Brain microvascular endothelial cell (primary cell): Measurements from ENCODE around the gene IL2RA.

Source experiments
- DNase-seq: peaks from one replicate; pipeline ENCODE4 v3.0.0-alpha.2; 2020
- H3K27ac ChIP-seq: fragments of 250-450 bp; sonication (Bioruptor Pico); 2 replicates; pipeline ENCODE4 v1.5.1; 2020; ENCODE audit warnings: mild to moderate bottlenecking, moderate library complexity
- H3K27me3 ChIP-seq: fragments of 250-450 bp; sonication (Bioruptor Pico); replicated peaks from 2 replicates; pipeline ENCODE4 v1.5.1; 2020; ENCODE audit warnings: mild to moderate bottlenecking
- H3K36me3 ChIP-seq: fragments of 250-450 bp; sonication (Bioruptor Pico); replicated peaks from 2 replicates; pipeline ENCODE4 v1.5.1; 2020; ENCODE audit warnings: mild to moderate bottlenecking
- H3K4me3 ChIP-seq: 2 replicates; pipeline ENCODE4 v1.5.1; 2011; ENCODE audit warnings: low read depth, mild to moderate bottlenecking, control low read depth, low read length, moderate library complexity
- in situ Hi-C: cut with HindIII; loops from 2 replicates; pipeline ENCODE4 v1.10.0; 2017; ENCODE audit warnings: low sequenced_read_pairs, low pct_ligation_motif_present
- TF ChIP-seq, protein P1 (sequence below): IDR thresholded peaks from 2 replicates; pipeline ENCODE4 v1.5.1; 2011; ENCODE audit warnings: low read depth, mild to moderate bottlenecking, moderate library complexity, low read length, control low read depth, inconsistent platforms; ENCODE audit errors: missing control alignments

IL2RA gene

DNA sequence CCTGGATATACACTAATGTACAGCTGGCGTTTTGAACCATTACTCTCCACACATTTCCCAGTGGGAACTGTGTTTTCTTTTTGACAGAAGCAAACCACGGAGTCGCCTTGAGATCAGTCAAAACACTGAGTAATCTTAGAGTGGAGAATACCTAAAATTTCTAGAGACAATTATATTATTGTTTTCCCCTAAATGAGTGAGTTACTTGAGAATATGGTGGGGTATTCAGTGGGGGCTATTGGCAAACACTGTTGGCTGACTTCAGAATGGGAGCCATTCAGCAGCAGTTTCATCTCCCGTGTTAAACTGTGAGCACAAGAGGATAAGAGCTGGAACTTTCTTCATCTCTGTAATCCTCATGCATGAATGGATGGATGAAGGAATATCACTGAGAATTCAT, 6.2 kb downstream of the IL2RA start:
- H3K4me3 ChIP-seq, result no peak overlapping the region
- in situ Hi-C loops, result no loop called here
- peaks cover 2% of the 10 kb centered on the region for H3K27me3 ChIP-seq
- no peak overlapping the region for H3K27ac ChIP-seq
- H3K36me3 ChIP-seq, result no peaks in the 10 kb centered on the region
- no peak for DNase-seq
- TF ChIP-seq, protein P1, sequence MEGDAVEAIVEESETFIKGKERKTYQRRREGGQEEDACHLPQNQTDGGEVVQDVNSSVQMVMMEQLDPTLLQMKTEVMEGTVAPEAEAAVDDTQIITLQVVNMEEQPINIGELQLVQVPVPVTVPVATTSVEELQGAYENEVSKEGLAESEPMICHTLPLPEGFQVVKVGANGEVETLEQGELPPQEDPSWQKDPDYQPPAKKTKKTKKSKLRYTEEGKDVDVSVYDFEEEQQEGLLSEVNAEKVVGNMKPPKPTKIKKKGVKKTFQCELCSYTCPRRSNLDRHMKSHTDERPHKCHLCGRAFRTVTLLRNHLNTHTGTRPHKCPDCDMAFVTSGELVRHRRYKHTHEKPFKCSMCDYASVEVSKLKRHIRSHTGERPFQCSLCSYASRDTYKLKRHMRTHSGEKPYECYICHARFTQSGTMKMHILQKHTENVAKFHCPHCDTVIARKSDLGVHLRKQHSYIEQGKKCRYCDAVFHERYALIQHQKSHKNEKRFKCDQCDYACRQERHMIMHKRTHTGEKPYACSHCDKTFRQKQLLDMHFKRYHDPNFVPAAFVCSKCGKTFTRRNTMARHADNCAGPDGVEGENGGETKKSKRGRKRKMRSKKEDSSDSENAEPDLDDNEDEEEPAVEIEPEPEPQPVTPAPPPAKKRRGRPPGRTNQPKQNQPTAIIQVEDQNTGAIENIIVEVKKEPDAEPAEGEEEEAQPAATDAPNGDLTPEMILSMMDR, result no peak

DNA sequence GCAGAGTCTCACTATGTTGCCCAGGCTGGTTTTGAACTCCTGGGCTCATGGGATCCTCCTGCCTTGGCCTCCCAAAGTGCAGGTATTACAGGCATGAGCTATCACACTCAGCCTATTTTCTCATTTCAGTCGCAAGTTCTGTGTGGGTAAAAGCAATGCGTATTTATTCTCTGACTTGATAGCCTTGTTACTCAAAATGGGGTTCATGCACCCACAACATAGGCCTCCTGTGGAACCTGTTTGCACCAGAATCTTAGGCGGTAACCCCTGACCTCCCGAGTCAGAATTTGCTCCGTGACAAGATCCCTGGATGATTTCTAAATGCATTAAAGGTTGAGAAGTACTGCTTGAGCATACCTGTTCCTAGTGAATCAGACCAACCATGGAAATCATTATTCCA, 7.3 kb downstream of the IL2RA start:
- in situ Hi-C loops, result no loop called here
- TF ChIP-seq, protein P1, result no peak
- H3K4me3 ChIP-seq, result no peak overlapping the region
- H3K27me3 ChIP-seq, result peaks cover 2% of the 10 kb centered on the region
- no peak overlapping the region for H3K27ac ChIP-seq
- DNase-seq, result no peak
- no peaks in the 10 kb centered on the region for H3K36me3 ChIP-seq

DNA sequence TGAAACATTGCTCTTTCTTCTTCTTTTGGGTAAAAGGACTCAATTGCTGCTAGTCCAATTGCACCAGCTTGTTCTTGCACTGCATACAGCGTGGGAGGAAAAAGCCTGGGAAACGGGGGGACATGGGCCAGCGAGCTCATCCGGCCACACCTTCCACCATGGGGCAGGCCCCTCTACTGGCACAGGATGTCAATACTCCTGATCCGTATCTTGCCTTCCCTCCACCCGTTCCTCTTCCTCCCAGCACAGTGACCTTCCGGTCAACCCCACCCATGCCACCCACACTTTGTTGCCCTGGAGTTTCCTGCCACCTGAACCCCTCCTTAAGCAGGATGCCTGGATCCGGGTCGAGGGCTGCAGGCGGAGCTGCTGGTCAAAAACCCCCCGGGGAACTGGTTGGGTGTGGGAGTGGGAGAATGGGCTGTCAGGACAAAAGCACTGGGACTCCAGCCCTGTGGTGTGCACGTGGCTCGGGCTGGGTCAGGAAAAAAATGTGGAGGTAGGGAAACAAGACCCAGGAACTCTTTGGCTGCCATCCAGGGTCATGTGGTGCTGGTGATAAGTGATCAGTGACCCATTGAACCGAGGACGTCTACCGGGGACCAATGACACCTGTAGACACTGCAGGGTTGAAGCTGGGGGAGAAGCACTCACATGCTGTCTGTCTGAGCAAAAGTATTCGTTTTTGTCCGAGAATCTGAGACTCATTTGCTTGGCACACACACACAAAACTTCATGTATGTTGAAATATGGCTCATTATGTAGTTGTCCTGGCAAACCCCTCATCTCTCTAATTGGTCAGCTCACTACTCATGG, 8.1 kb downstream of the IL2RA start:
- H3K4me3 ChIP-seq, result no peak overlapping the region
- TF ChIP-seq, protein P1, result no peak
- DNase-seq, result no peak
- in situ Hi-C loops, result no loop called here
- peaks cover 2% of the 10 kb centered on the region for H3K27me3 ChIP-seq
- no peaks in the 10 kb centered on the region for H3K36me3 ChIP-seq
- H3K27ac ChIP-seq, result no peak overlapping the region

DNA sequence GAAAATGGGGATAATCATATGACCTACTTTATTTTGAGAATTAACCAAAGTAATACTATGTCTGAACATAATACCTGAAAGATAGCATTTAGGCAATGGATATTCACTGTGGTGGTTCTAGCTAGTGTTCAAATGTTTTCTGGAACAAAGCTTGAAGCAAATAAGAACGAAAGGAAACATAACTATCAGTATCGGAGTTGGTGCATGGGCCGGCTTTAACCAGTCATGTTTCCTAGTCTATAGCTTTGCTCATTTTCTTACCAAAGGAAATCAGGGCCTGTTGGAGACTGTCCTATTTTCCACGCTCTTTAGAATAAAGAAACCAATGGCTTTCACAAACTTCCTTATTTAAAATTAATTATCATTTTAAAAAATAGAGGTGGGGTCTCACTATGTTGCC, 8.9 kb downstream of the IL2RA start:
- H3K36me3 ChIP-seq, result no peaks in the 10 kb centered on the region
- in situ Hi-C loops, result no loop called here
- H3K27me3 ChIP-seq, result peaks cover 2% of the 10 kb centered on the region
- DNase-seq, result no peak
- H3K4me3 ChIP-seq, result no peak overlapping the region
- TF ChIP-seq, protein P1, result no peak
- H3K27ac ChIP-seq, result no peak overlapping the region

DNA sequence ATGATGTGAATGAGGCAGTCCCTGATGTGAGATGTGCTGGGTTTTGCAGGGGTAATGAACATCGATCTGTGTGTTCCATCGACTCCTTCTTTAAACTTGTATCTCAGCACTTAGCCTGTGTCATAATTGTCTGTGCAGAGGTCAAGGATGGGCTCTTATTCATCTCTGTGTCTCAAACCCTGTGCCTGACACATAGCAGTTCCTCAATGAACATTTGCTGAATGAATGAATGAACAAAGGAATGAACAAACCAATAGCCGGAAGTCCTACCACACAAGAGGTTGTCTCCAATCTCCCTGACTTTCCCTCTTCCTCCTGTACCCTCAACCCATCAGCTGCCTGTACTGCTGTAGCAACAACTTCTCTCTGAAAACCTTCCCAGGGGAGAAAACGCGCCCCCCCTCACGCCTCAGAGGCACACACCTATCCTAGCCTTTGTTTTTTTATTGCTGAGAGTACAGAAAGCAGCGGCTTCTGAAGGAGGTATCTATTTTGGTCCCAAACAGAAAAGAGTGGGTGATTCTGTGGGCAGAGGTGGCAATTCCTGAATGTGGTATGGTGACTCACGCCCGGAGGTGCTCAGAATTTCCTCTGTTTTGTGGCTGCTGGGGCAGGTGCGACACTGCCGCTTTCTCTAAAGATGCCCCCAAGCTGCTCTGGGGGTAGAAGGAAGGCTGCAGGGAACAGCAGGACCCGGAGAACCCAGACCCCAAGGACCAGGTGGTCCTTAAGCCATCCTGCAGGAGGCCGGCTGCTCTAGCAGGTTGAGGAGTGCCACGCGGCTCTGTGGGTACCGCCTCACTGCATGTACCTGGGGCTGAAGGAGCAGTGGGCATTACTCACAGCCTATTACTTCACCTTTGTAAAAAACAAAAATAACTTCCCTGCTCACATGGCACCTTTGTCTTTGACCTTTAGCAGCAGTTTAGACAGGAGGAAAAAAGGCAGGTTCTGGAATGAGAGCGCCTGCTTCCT, 9.6 kb downstream of the IL2RA start:
- in situ Hi-C loops, result no loop called here
- TF ChIP-seq, protein P1, result no peak
- DNase-seq, result no peak
- no peak overlapping the region for H3K4me3 ChIP-seq
- no peaks in the 10 kb centered on the region for H3K27me3 ChIP-seq
- no peaks in the 10 kb centered on the region for H3K36me3 ChIP-seq
- no peak overlapping the region for H3K27ac ChIP-seq
